DMS 273 (cell line): Measurements from ENCODE around the gene SRSF2.

ENCODE experiments used
- DNase-seq: peaks from one replicate; lab custom pipeline; 2025; ENCODE audit not compliant: unreplicated experiment; lab: John Stamatoyannopoulos, UW

The SRSF2 gene

DNA sequence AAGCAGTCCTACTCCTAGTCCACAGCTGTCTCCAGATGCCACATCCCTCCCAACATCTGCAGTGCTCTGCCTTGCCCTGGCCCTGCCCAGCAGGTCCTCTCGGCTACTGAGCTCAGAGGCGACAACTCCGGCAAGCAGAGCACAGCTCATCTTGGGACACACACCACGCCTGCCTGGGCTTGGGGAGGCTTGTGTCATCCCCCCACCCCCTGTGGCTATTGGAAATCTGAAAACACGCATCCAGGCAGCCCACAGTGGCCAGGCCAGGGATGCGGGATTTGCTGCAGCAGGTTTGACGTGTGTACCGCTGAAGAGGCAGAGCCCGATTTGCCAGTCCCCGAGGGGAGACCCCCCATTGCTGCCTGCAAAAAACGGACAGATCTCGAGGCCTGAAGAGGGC lies 51.8 kb downstream of the SRSF2 start:
- no peak for DNase-seq

- DNase-seq = no peak
Observed at GRCh38 chr17:76684756-76685155, 52.4 kb downstream of the SRSF2 start.
